IPS-18a (cell line): ENCODE measurements around the gene EVPLL.
A peak's percentile ranks its signal among the peaks of the same experiment; 100 is the strongest.
"Not testable (repeated sequence)": the region's sequence is repeated elsewhere in the genome, so short reads cannot be mapped to it uniquely, and the experiment has no call there.

ENCODE experiments used
- H3K27ac ChIP-seq: one replicate; pipeline ENCODE4 v1.5.1; 2013; ENCODE audit warnings: low read length
- H3K27me3 ChIP-seq: one replicate; pipeline ENCODE4 v1.6.1; 2013; ENCODE audit warnings: mild to moderate bottlenecking, low read length; ENCODE audit not compliant: control insufficient read depth, insufficient read depth
- H3K36me3 ChIP-seq: one replicate; pipeline ENCODE4 v1.6.1; 2013; ENCODE audit warnings: low read depth, low read length; ENCODE audit not compliant: control insufficient read depth
- H3K4me1 ChIP-seq: one replicate; pipeline ENCODE4 v1.6.1; 2013; ENCODE audit warnings: low read depth, low read length; ENCODE audit not compliant: control insufficient read depth
- H3K4me3 ChIP-seq: one replicate; pipeline ENCODE4 v1.5.1; 2013; ENCODE audit warnings: low read length
- H3K9ac ChIP-seq: one replicate; pipeline ENCODE4 v1.6.1; 2013; ENCODE audit warnings: mild to moderate bottlenecking, low read length, moderate library complexity
- H3K9me3 ChIP-seq: one replicate; pipeline ENCODE4 v1.6.1; 2013; ENCODE audit warnings: low read depth, low read length; ENCODE audit not compliant: control insufficient read depth

Gene EVPLL

GRCh38 chr17:18403604-18404003, 26.0 kb downstream of the EVPLL start:
- H3K9me3 ChIP-seq, H3K27me3 ChIP-seq, H3K9ac ChIP-seq, H3K4me1 ChIP-seq, H3K36me3 ChIP-seq, H3K4me3 ChIP-seq, H3K27ac ChIP-seq: not testable (repeated sequence)

- not testable (repeated sequence) for H3K27ac ChIP-seq, H3K4me3 ChIP-seq, H3K9me3 ChIP-seq, H3K4me1 ChIP-seq, H3K27me3 ChIP-seq, H3K9ac ChIP-seq, H3K36me3 ChIP-seq
Measured at GRCh38 chr17:18408906-18409305, 31.3 kb downstream of the EVPLL start.

- H3K4me3 ChIP-seq, H3K4me1 ChIP-seq, H3K9ac ChIP-seq, H3K36me3 ChIP-seq, H3K9me3 ChIP-seq, H3K27me3 ChIP-seq, H3K27ac ChIP-seq: not testable (repeated sequence)
Measured at GRCh38 chr17:18409321-18409720, 31.7 kb downstream of the EVPLL start.

GRCh38 chr17:18410736-18411135, 33.2 kb downstream of the EVPLL start:
- H3K4me1 ChIP-seq, H3K9me3 ChIP-seq, H3K27ac ChIP-seq, H3K36me3 ChIP-seq, H3K27me3 ChIP-seq: not testable (repeated sequence)
- Histone ChIP-seq H3K4me3 (peak overlapping the region; percentile 72), H3K9ac (peak overlapping the region; percentile 77)

- not testable (repeated sequence) for H3K9me3 ChIP-seq, H3K27me3 ChIP-seq, H3K36me3 ChIP-seq, H3K4me1 ChIP-seq
- Histone ChIP-seq H3K4me3 (peak overlapping the region; percentile 72), H3K9ac (peak overlapping the region; percentile 77), H3K27ac (peak overlapping the region; percentile 78)
Measured at GRCh38 chr17:18411377-18411864, 33.8 kb downstream of the EVPLL start.

DNA sequence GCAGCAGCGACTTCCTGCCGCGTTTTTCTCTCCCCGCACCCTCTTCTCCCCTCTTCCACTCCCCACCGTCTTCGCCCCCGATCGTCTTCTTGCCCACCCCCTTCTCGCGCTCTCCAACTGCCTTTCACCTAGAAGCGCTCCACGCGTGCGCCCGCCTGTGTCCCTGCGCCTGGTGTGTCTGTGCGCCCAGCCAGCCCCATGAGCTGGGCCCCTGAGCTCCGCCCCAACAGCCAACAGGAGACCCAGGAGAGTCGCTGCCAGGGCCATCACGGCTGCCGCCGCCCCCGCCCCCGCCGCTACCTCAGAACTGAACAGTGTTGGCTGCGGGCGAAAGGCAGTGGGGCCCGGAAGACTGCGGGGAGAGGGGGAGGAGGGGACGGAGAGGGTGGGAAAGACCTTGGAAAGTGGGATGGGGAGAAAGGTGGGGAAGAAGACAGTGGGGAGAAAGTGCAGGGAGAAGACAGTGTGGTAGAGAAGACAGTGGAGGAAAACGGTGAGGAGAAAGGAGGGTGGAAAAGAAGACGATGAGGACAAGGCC, 34.5 kb downstream of the EVPLL start:
- peak overlapping the region; percentile 77 for H3K9ac ChIP-seq
- H3K9me3 ChIP-seq, H3K4me1 ChIP-seq, H3K27me3 ChIP-seq, H3K36me3 ChIP-seq: not testable (repeated sequence)
- H3K27ac ChIP-seq: peak overlapping the region; percentile 78
- H3K4me3 ChIP-seq: peak overlapping the region; percentile 72

DNA sequence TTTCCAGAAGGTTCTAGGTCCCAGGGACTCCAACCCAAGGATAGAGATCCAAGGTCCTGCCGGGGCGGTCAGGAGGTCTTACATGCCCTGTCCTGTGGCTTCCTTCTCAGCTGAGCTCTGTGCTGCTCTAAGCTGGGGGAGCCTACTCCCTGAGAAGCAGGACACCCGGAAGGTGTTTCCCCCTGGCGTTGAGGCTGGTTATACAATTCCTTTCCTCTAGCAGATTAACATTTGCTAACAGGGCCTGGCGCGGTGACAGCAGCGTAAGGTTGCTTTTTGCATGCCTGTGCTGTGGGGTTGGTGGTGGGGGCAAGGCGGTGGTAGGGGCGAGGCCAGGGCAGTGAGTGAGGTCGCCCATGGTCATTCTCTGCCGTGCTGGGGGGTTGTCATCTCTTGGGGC, 43.9 kb downstream of the EVPLL start:
- H3K9ac ChIP-seq, H3K27ac ChIP-seq, H3K27me3 ChIP-seq, H3K4me1 ChIP-seq, H3K36me3 ChIP-seq, H3K9me3 ChIP-seq, H3K4me3 ChIP-seq: not testable (repeated sequence)

GRCh38 chr17:18422464-18422863, 44.9 kb downstream of the EVPLL start:
- H3K27ac ChIP-seq: not testable (repeated sequence)

DNA sequence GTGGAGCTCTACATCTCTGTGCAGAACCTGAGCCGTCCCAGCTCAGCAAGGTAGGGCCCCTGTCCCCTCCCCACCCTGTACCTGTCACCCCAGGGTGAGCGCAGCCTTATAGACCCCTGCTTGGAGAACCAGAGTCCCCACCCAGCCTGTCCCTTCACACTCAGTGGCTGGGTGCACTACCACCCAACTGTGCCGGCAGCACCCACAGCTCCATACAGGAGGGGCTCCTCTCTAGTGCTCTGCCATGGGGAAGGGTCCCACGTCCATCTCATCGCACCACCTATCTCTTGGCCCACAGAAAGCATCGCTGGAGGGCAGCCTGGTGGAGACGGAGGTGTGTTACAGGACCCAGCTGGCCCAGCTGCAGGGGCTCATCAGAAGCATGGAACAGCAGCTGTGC, 45.4 kb downstream of the EVPLL start:
- not testable (repeated sequence) for H3K4me3 ChIP-seq, H3K9me3 ChIP-seq, H3K36me3 ChIP-seq, H3K27me3 ChIP-seq, H3K9ac ChIP-seq, H3K4me1 ChIP-seq, H3K27ac ChIP-seq

More at GRCh38 chr17:18422464-18422863, 44.9 kb downstream of the EVPLL start:
- not testable (repeated sequence) for H3K27me3 ChIP-seq, H3K9me3 ChIP-seq, H3K4me3 ChIP-seq, H3K4me1 ChIP-seq, H3K36me3 ChIP-seq, H3K9ac ChIP-seq

DNA sequence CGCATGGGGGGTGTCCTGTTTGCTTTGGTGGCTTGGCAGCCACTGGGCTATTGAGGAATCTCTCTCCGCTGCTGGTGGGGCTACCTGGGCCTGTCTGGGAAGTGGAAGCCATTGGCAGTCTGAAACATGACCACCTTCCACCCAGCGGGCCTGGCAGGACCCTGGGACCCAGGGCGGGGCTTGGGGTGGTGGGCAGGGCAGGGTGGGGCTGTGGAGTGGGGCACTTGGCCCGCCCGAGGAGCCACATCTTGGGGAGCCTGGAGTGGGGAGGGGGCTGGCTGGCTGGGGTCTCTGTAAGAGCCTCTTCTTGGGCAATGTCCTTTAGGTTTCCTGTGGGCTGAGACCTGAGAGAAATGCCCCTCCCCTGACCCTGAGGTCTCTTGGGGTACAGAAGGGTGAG, 48.0 kb downstream of the EVPLL start:
- H3K4me1 ChIP-seq, H3K9ac ChIP-seq, H3K27ac ChIP-seq, H3K36me3 ChIP-seq, H3K27me3 ChIP-seq, H3K9me3 ChIP-seq, H3K4me3 ChIP-seq: not testable (repeated sequence)

GRCh38 chr17:18426639-18427038, 49.1 kb downstream of the EVPLL start:
- not testable (repeated sequence) for H3K9me3 ChIP-seq, H3K4me3 ChIP-seq, H3K27me3 ChIP-seq, H3K27ac ChIP-seq, H3K9ac ChIP-seq, H3K4me1 ChIP-seq, H3K36me3 ChIP-seq

GRCh38 chr17:18432206-18432605, 54.6 kb downstream of the EVPLL start:
- not testable (repeated sequence) for H3K36me3 ChIP-seq, H3K9me3 ChIP-seq, H3K4me1 ChIP-seq, H3K4me3 ChIP-seq, H3K27me3 ChIP-seq, H3K9ac ChIP-seq, H3K27ac ChIP-seq
